HL-60 (cell line): ENCODE data around the gene CAB39L.

ENCODE experiments used
- CTCF ChIP-seq: IDR thresholded peaks from one replicate; pipeline ENCODE4 v1.5.1; 2011; ENCODE audit warnings: low read length, control low read depth, inconsistent platforms; ENCODE audit not compliant: insufficient read depth
- POLR2AphosphoS5 ChIP-seq: IDR thresholded peaks from 2 replicates; pipeline ENCODE4 v1.6.1; 2012; ENCODE audit warnings: low read depth

- no peak for TF ChIP-seq CTCF
- TF ChIP-seq POLR2AphosphoS5, result no peak
Observed at GRCh38 chr13:49411353-49411752, 32.5 kb downstream of the CAB39L start.
